Liver (tissue), 9 donors: ENCODE measurements around the gene CACNA1C. TPM values are rescaled to one million over a fixed set of nuclear protein-coding genes. Genes with fewer than 3 reads are reported as not detected.

Source experiments
- DNase-seq: peaks from one replicate; pipeline ENCODE4 v3.0.0-alpha.2; 2017; ENCODE audit warnings: low spot score
- H3K27ac ChIP-seq, 2 donors: one replicate each; pipeline ENCODE4 v1.7.0; 2013; ENCODE audit warnings: inconsistent platforms in 2 of 2, low read length in 2 of 2, control low read depth in 1 of 2, low read depth in 1 of 2, mild to moderate bottlenecking in 1 of 2
- H3K27me3 ChIP-seq, 4 donors: one replicate each; pipeline versions ENCODE4 v1.6.1 to v1.7.0; 2013; ENCODE audit warnings: low read length in 3 of 4, inconsistent platforms in 1 of 4, mild to moderate bottlenecking in 1 of 4, moderate library complexity in 1 of 4; ENCODE audit not compliant: control insufficient read depth in 4 of 4, insufficient read depth in 4 of 4
- H3K36me3 ChIP-seq, 4 donors: one replicate each; pipeline versions ENCODE4 v1.6.1 to v1.7.0; 2013; ENCODE audit warnings: low read length in 3 of 4, mild to moderate bottlenecking in 3 of 4, low read depth in 1 of 4, moderate library complexity in 1 of 4; ENCODE audit not compliant: control insufficient read depth in 4 of 4, insufficient read depth in 3 of 4
- H3K4me1 ChIP-seq, 4 donors: one replicate each; pipeline versions ENCODE4 v1.6.1 to v1.7.0; 2013; ENCODE audit warnings: low read length in 3 of 4, mild to moderate bottlenecking in 3 of 4, moderate library complexity in 1 of 4; ENCODE audit not compliant: control insufficient read depth in 4 of 4, insufficient read depth in 4 of 4
- H3K4me3 ChIP-seq, 3 donors: one replicate each; pipeline versions ENCODE4 v1.6.1 to v1.7.0; 2013; ENCODE audit warnings: low read length in 3 of 3, control low read depth in 1 of 3, low read depth in 1 of 3, mild to moderate bottlenecking in 1 of 3
- H3K9ac ChIP-seq, 2 donors: one replicate each; pipeline ENCODE4 v1.7.0; 2013; ENCODE audit warnings: low read length in 2 of 2, mild to moderate bottlenecking in 2 of 2, moderate library complexity in 2 of 2, control low read depth in 1 of 2, low read depth in 1 of 2
- H3K9me3 ChIP-seq, 4 donors: one replicate each; pipeline versions ENCODE4 v1.6.1 to v1.7.0; 2013; ENCODE audit warnings: low read length in 3 of 4; ENCODE audit not compliant: control insufficient read depth in 4 of 4
- ATF3 ChIP-seq: IDR thresholded peaks from 2 replicates; pipeline ENCODE4 v1.6.1; 2016; ENCODE audit warnings: antibody characterized with exemption
- CTCF ChIP-seq: fragments of 150-350 bp; IDR thresholded peaks from 2 replicates; pipeline ENCODE4 v1.5.1; 2017; ENCODE audit warnings: improper control_type of control experiment, low read depth, low read length; ENCODE audit not compliant: missing input control
- EGR1 ChIP-seq, 2 donors: IDR thresholded peaks; 2 replicates each; pipeline ENCODE4 v1.6.1; 2016 to 2018; ENCODE audit warnings: antibody characterized with exemption in 2 of 2, low read depth in 2 of 2
- FOXA1 ChIP-seq: IDR thresholded peaks from 2 replicates; pipeline ENCODE4 v1.6.1; 2016; ENCODE audit warnings: antibody characterized with exemption
- FOXA2 ChIP-seq: IDR thresholded peaks from 2 replicates; pipeline ENCODE4 v1.6.1; 2016; ENCODE audit warnings: antibody characterized with exemption
- GABPA ChIP-seq, 2 donors: IDR thresholded peaks in 1 of 2; conservative IDR thresholded peaks in 1 of 2; 2 replicates each; pipeline ENCODE4 v1.6.1; 2016; ENCODE audit warnings: antibody characterized with exemption in 2 of 2, mild to moderate bottlenecking in 1 of 2, moderate library complexity in 1 of 2
- HNF4G ChIP-seq: IDR thresholded peaks from 2 replicates; pipeline ENCODE4 v1.6.1; 2016; ENCODE audit warnings: antibody characterized with exemption
- JUND ChIP-seq, 2 donors: IDR thresholded peaks; 2 replicates each; pipeline ENCODE4 v1.6.1; 2016; ENCODE audit warnings: antibody characterized with exemption in 2 of 2
- NR2F2 ChIP-seq: IDR thresholded peaks from 2 replicates; pipeline ENCODE4 v1.6.1; 2016; ENCODE audit warnings: antibody characterized with exemption
- RAD21 ChIP-seq, 2 donors: IDR thresholded peaks; 2 replicates each; pipeline ENCODE4 v1.6.1; 2016; ENCODE audit warnings: antibody characterized with exemption in 2 of 2, mild to moderate bottlenecking in 2 of 2
- RXRA ChIP-seq, 2 donors: IDR thresholded peaks; 2 replicates each; pipeline ENCODE4 v1.6.1; 2017 to 2018; ENCODE audit warnings: antibody characterized with exemption in 2 of 2, mild to moderate bottlenecking in 1 of 2
- TAF1 ChIP-seq: conservative IDR thresholded peaks from 2 replicates; pipeline ENCODE4 v1.6.1; 2016; ENCODE audit warnings: antibody characterized with exemption, mild to moderate bottlenecking
- YY1 ChIP-seq: IDR thresholded peaks from 2 replicates; pipeline ENCODE4 v1.6.1; 2016; ENCODE audit warnings: antibody characterized with exemption, mild to moderate bottlenecking
- WGBS: extraction: QIAGEN DNeasy Blood & Tissue Kit; methylation state at CpG from one replicate; pipeline ENCODE4 v1.1.7; 2013; 5-methylcytosine and 5-hydroxymethylcytosine counted together
- polyA plus RNA-seq, 2 donors: library from polyadenylated mRNA; stranded (reverse) in 1 of 2; unstranded in 1 of 2; fragments of 200-250 nt in 1 of 2; fragments of >200 nt in 1 of 2; fragmentation: Nextera tagmentation in 1 of 2; extraction: Ambion mirVana in 1 of 2; gene quantifications; one replicate each; pipeline versions ENCODE4 v1.2.1 to v1.2.3, GENCODE V29; 2013 to 2015
- total RNA-seq, 2 donors: library from RNA; depleted of rRNA; stranded (reverse); fragments of >200 nt; gene quantifications; one replicate each; pipeline ENCODE4 v1.2.3, GENCODE V29; 2014
- TF ChIP-seq, protein P1 (sequence below): IDR thresholded peaks from 2 replicates; pipeline ENCODE4 v1.6.1; 2016; ENCODE audit warnings: antibody characterized with exemption
- donor health status: healthy.
- donor health status: healthy.
- donor health status: healthy.
- donor health status: healthy.
- donor health status: healthy.

CACNA1C gene
- total and polyA plus RNA-seq, 4 donors, result 0.23 to 1.9 (median 0.41) TPM

GRCh38 chr12:2666411-2666810 lies 613.6 kb downstream of the CACNA1C start (continued):
- TF ChIP-seq, protein P1, sequence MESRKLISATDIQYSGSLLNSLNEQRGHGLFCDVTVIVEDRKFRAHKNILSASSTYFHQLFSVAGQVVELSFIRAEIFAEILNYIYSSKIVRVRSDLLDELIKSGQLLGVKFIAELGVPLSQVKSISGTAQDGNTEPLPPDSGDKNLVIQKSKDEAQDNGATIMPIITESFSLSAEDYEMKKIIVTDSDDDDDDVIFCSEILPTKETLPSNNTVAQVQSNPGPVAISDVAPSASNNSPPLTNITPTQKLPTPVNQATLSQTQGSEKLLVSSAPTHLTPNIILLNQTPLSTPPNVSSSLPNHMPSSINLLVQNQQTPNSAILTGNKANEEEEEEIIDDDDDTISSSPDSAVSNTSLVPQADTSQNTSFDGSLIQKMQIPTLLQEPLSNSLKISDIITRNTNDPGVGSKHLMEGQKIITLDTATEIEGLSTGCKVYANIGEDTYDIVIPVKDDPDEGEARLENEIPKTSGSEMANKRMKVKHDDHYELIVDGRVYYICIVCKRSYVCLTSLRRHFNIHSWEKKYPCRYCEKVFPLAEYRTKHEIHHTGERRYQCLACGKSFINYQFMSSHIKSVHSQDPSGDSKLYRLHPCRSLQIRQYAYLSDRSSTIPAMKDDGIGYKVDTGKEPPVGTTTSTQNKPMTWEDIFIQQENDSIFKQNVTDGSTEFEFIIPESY, result no peak
- no peak for TF ChIP-seq JUND (IDR thresholded peaks at IDR 0.05)
- no peak for TF ChIP-seq GABPA (IDR thresholded peaks at IDR 0.05 in 1 of 2, conservative IDR thresholded peaks at IDR 0.05 in 1 of 2)
- no peak for TF ChIP-seq ATF3
- TF ChIP-seq EGR1 (IDR thresholded peaks at IDR 0.05; ENCODE audit: low read depth in 2 of 2), result no peak
- TF ChIP-seq RXRA (IDR thresholded peaks at IDR 0.05), result no peak
- no peak for TF ChIP-seq HNF4G

GRCh38 chr12:2666846-2667245 lies 614.1 kb downstream of the CACNA1C start:
- DNase-seq, result no peak
- Histone ChIP-seq H3K27me3 (peaks cover 0 to 2% (median 0%) of the 10 kb centered on the region in 4 donors), H3K4me1 (no peaks in the 10 kb centered on the region), H3K4me3 (no peak overlapping the region), H3K27ac (no peak overlapping the region), H3K9ac (no peak overlapping the region), H3K9me3 (no peaks in the 10 kb centered on the region), H3K36me3 (no peaks in the 10 kb centered on the region)
- WGBS, result 80% methylated on average over 3 of the region's 3 CpGs
- TF ChIP-seq RAD21 (IDR thresholded peaks at IDR 0.05) (no peak), EGR1 (IDR thresholded peaks at IDR 0.05; ENCODE audit: low read depth in 2 of 2) (no peak), YY1 (no peak), CTCF (no peak), FOXA1 (no peak), FOXA2 (no peak), ATF3 (no peak), NR2F2 (no peak), HNF4G (no peak), TAF1 (no peak), JUND (IDR thresholded peaks at IDR 0.05) (no peak)
- TF ChIP-seq, protein P1, result no peak
